ENCODE data around the gene NUP107. TPM values are rescaled to one million over a fixed set of nuclear protein-coding genes. Genes with fewer than 3 reads are reported as not detected.
"Not testable (repeated sequence)": the region's sequence is repeated elsewhere in the genome, so short reads cannot be mapped to it uniquely, and the experiment has no call there.

Gene NUP107
- 50.3 and 53.1 TPM in 2 replicates for total RNA-seq

- peak; percentile 99 for DNase-seq (ENCODE audit: low read depth)
- peak; percentile 23 for TF ChIP-seq CTCF (IDR thresholded peaks at IDR 0.05; ENCODE audit: insufficient read depth, low read depth, low read length)
- H3K4me3 ChIP-seq (ENCODE audit: low read depth, low read length) = peak within 1 kb of the TSS; percentile 100
Measured at GRCh38 chr12:68686595-68687521, at the start of gene NUP107. NUP107 (plus strand) TSS chr12:68686978; CDS start chr12:68687066, 88 bp downstream.

- DNase-seq (ENCODE audit: low read depth); H3K4me3 ChIP-seq (ENCODE audit: low read depth, low read length): not testable (repeated sequence)
Measured at GRCh38 chr12:68637439-68637838, 49.3 kb upstream of the NUP107 start.

GRCh38 chr12:68638171-68638570 is 48.6 kb upstream of the NUP107 start:
- no peak overlapping the region for H3K4me3 ChIP-seq (ENCODE audit: low read depth, low read length)
- DNase-seq (ENCODE audit: low read depth) = no peak
- no peak for TF ChIP-seq CTCF (IDR thresholded peaks at IDR 0.05; ENCODE audit: insufficient read depth, low read depth, low read length)

- TF ChIP-seq CTCF (IDR thresholded peaks at IDR 0.05; ENCODE audit: insufficient read depth, low read depth, low read length) = no peak
- DNase-seq (ENCODE audit: low read depth) = no peak
- no peak overlapping the region for H3K4me3 ChIP-seq (ENCODE audit: low read depth, low read length)
Measured at GRCh38 chr12:68638721-68639395, 47.9 kb upstream of the NUP107 start.

- no peak for DNase-seq (ENCODE audit: low read depth)
- no peak for TF ChIP-seq CTCF (IDR thresholded peaks at IDR 0.05; ENCODE audit: insufficient read depth, low read depth, low read length)
- no peak overlapping the region for H3K4me3 ChIP-seq (ENCODE audit: low read depth, low read length)
Measured at GRCh38 chr12:68639396-68639767, 47.4 kb upstream of the NUP107 start.

- H3K4me3 ChIP-seq (ENCODE audit: low read depth, low read length) = no peak overlapping the region
- TF ChIP-seq CTCF (IDR thresholded peaks at IDR 0.05; ENCODE audit: insufficient read depth, low read depth, low read length) = no peak
- DNase-seq (ENCODE audit: low read depth) = no peak
Measured at GRCh38 chr12:68641138-68641537, 45.6 kb upstream of the NUP107 start.

GRCh38 chr12:68646484-68646883 is 40.3 kb upstream of the NUP107 start:
- no peak for TF ChIP-seq CTCF (IDR thresholded peaks at IDR 0.05; ENCODE audit: insufficient read depth, low read depth, low read length)

More at GRCh38 chr12:68646484-68646883, 40.3 kb upstream of the NUP107 start:
- DNase-seq (ENCODE audit: low read depth) = no peak
- no peak overlapping the region for H3K4me3 ChIP-seq (ENCODE audit: low read depth, low read length)

All from fibroblast of villous mesenchyme (primary cell).